Endothelial cell of umbilical vein (primary cell): ENCODE measurements around the gene TNFRSF12A. TPM values are rescaled to one million over a fixed set of nuclear protein-coding genes. Genes with fewer than 3 reads are reported as not detected.
A peak's percentile ranks its signal among the peaks of the same experiment; 100 is the strongest.

Experiments used
- BruUV-seq: library from RNA; stranded (reverse); fragments of 400-500 nt; replicated peaks from 2 replicates; lab custom pipeline; 2021; lab: Mats Ljungman, UMichigan
- CTCF ChIA-PET: fragments of 300-600, 350-600 bp; sonication (Branson Sonifier 250); formaldehyde crosslinking; loops from one replicate; lab custom pipeline; 2021; ENCODE audit warnings: antibody characterized with exemption, inconsistent platforms; lab: Charles Lee
- POLR2A ChIA-PET: fragments of 300-600, 350-600 bp; sonication (Branson Sonifier 250); formaldehyde crosslinking; loops from one replicate; lab custom pipeline; 2021; ENCODE audit warnings: antibody characterized with exemption, inconsistent platforms; lab: Charles Lee
- DNase-seq: peaks from one replicate; pipeline ENCODE4 v3.0.0-alpha.2; 2011; ENCODE audit warnings: low read depth, low spot score
- FAIRE-seq: peaks from 2 replicates; lab custom pipeline; 2011; peaks lifted over from hg19 to GRCh38; lab: Jason Lieb, UNC
- H2AFZ ChIP-seq: 2 replicates; pipeline ENCODE4 v1.6.0; 2012; ENCODE audit warnings: low read depth, low read length, control low read depth, inconsistent platforms
- H3K27ac ChIP-seq: 2 replicates; pipeline ENCODE4 v1.5.1; 2011; ENCODE audit warnings: low read depth, mild to moderate bottlenecking, control low read depth, low read length, moderate library complexity; ENCODE audit not compliant: insufficient read depth
- H3K27me3 ChIP-seq, 2 experiments: 2 replicates each; pipeline versions ENCODE4 v1.6.0 to v1.6.1; 2011; ENCODE audit warnings: low read length in 2 of 2, mixed read lengths in 1 of 2; ENCODE audit not compliant: control insufficient read depth in 2 of 2, insufficient read depth in 2 of 2
- H3K36me3 ChIP-seq, 2 experiments: 2 replicates in 1 of 2; 3 replicates in 1 of 2; pipeline ENCODE4 v1.5.1; 2011; ENCODE audit warnings: low read length in 2 of 2, mild to moderate bottlenecking in 1 of 2, moderate library complexity in 1 of 2; ENCODE audit not compliant: control insufficient read depth in 2 of 2, insufficient read depth in 2 of 2; ENCODE audit errors: extremely low read depth in 1 of 2
- H3K4me1 ChIP-seq: 3 replicates; pipeline ENCODE4 v1.5.1; 2011; ENCODE audit warnings: mild to moderate bottlenecking, low read length; ENCODE audit not compliant: control insufficient read depth, insufficient read depth; ENCODE audit errors: extremely low read depth
- H3K4me2 ChIP-seq: 2 replicates; pipeline ENCODE4 v1.6.1; 2011; ENCODE audit warnings: low read length, control low read depth, mixed read lengths; ENCODE audit not compliant: insufficient read depth
- H3K4me3 ChIP-seq, 3 experiments: fragments of 200-600 bp in 1 of 3; sonication (generic), shearing (Covaris generic) in 1 of 3; replicated peaks in 1 of 3; 2 replicates each; pipeline ENCODE4 v1.5.1; 2011 to 2016; ENCODE audit warnings: control low read depth in 3 of 3, low read length in 3 of 3, mild to moderate bottlenecking in 2 of 3, inconsistent platforms in 1 of 3, low read depth in 1 of 3, moderate library complexity in 1 of 3; ENCODE audit not compliant: insufficient read depth in 1 of 3
- H3K79me2 ChIP-seq: 2 replicates; pipeline ENCODE4 v1.6.0; 2012; ENCODE audit warnings: low read length, inconsistent platforms; ENCODE audit not compliant: control insufficient read depth, insufficient read depth
- H3K9ac ChIP-seq: replicated peaks from 2 replicates; pipeline ENCODE3; 2011; ENCODE audit warnings: low read length, control low read depth; ENCODE audit not compliant: insufficient read depth; ENCODE audit errors: extremely low read depth
- H3K9me1 ChIP-seq: replicated peaks from 3 replicates; pipeline ENCODE4 v1.6.0; 2011; ENCODE audit warnings: mild to moderate bottlenecking, low read length; ENCODE audit not compliant: control insufficient read depth, insufficient read depth; ENCODE audit errors: extremely low read depth
- H3K9me3 ChIP-seq: replicated peaks from 2 replicates; pipeline ENCODE4 v1.5.1; 2012; ENCODE audit warnings: low read length, inconsistent platforms; ENCODE audit not compliant: control insufficient read depth, insufficient read depth
- H4K20me1 ChIP-seq: replicated peaks from 2 replicates; pipeline ENCODE3; 2011; ENCODE audit warnings: mild to moderate bottlenecking, low read length; ENCODE audit not compliant: control insufficient read depth, insufficient read depth; ENCODE audit errors: extremely low read depth
- FOS ChIP-seq: IDR thresholded peaks from 2 replicates; pipeline ENCODE4 v1.6.1; 2011; ENCODE audit warnings: mild to moderate bottlenecking, low read length, moderate library complexity, borderline replicate concordance; ENCODE audit not compliant: insufficient read depth
- GATA2 ChIP-seq: IDR thresholded peaks from 2 replicates; pipeline ENCODE4 v1.7.0; 2011; ENCODE audit warnings: low read depth, mild to moderate bottlenecking, moderate library complexity, mixed read lengths, low read length; ENCODE audit not compliant: insufficient read length, insufficient read depth
- JUN ChIP-seq: IDR thresholded peaks from 2 replicates; pipeline ENCODE4 v1.6.1; 2011; ENCODE audit warnings: borderline replicate concordance, low read depth; ENCODE audit not compliant: insufficient read length, insufficient read depth
- MYC ChIP-seq: IDR thresholded peaks from one replicate; pipeline ENCODE4 v1.6.1; 2011; ENCODE audit warnings: mild to moderate bottlenecking, low read depth, low read length
- POLR2AphosphoS5 ChIP-seq: IDR thresholded peaks from 2 replicates; pipeline ENCODE4 v1.6.1; 2012; ENCODE audit warnings: low read depth, mild to moderate bottlenecking, control low read depth, low read length, moderate library complexity; ENCODE audit not compliant: insufficient read depth
- dilution Hi-C: fragments of 300-500 bp; cut with MboI; formaldehyde crosslinking; loops from one replicate; pipeline ENCODE4 v1.15.0; 2019; ENCODE audit warnings: low sequenced_read_pairs; ENCODE audit not compliant: extremely low pct_ligation_motif_present
- intact Hi-C: fragments of 100-400 bp; cut with micrococcal nuclease; formaldehyde crosslinking; loops from one replicate; pipeline ENCODE4 v1.10.0; 2022
- polyA plus RNA-seq, 4 experiments: library from polyadenylated mRNA; depleted of rRNA in 3 of 4; stranded (reverse) in 3 of 4; unstranded in 1 of 4; fragments of >200 nt; gene quantifications; 2 replicates each; pipeline versions ENCODE4 v1.2.1 to v1.2.3, GENCODE V29; 2011 to 2012; ENCODE audit warnings: missing spikeins in 1 of 4
- total RNA-seq: library from RNA; stranded (reverse); gene quantifications from 2 replicates; pipeline ENCODE4 v1.2.3, GENCODE V29; 2021
- TF ChIP-seq, protein P1 (sequence below), 2 donors: IDR thresholded peaks; 1 replicate in 1 of 2; 2 replicates in 1 of 2; pipeline ENCODE4 v1.5.1; 2011; ENCODE audit warnings: low read length in 2 of 2, mild to moderate bottlenecking in 2 of 2, moderate library complexity in 2 of 2, control low read depth in 1 of 2, inconsistent platforms in 1 of 2, low read depth in 1 of 2; ENCODE audit not compliant: insufficient read depth in 1 of 2; ENCODE audit errors: extremely low read depth in 1 of 2

Gene TNFRSF12A
- total and polyA plus RNA-seq, 2 donors (not counting 3 experiments of a cell fraction or from before 2014, with no cell fraction given): 162 to 187 TPM

DNA sequence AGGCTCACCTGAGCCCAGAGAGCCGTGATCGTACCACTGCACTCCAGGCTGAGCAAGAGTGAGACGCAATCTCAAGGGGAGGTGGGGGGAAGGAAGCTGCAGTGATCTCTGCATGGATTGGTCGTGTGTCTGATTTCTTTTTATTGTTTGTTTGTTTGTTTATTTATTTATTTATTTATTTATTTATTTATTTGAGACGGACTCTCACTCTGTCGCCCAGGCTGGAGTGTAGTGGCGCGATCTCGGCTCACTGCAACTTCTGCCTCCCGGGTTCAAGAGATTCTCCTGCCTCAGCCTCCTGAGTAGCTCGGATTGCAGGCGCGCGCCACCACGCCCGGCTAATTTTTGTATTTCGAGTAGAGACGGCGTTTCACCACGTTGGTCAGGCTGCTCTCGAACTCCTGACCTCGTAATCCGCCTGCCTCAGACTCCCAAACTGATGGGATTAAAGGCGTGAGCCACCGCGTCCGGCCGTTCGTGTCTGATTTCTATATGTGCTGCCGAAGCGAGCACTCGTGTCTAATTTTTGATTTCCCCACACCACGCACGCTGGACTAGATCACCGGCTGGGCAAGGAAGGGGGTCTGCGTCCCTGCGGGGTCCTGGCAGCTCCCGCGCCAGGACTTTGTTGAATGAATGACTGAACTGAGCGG lies 448 bp upstream of the TNFRSF12A start:
- intact Hi-C loops: loop anchor here (1.0 to 2.0 kb wide), 3 partner anchors 15 to 115 kb away; partner anchors contain the start of gene PAQR4
- no peak for DNase-seq
- peaks cover 2% of the 10 kb centered on the region for H3K79me2 ChIP-seq
- no peak overlapping the region for H3K9ac ChIP-seq
- no peak for TF ChIP-seq FOS
- no peak for TF ChIP-seq POLR2AphosphoS5
- no peak for TF ChIP-seq MYC
- no peak for TF ChIP-seq GATA2
- TF ChIP-seq JUN: no peak
- TF ChIP-seq, protein P1, sequence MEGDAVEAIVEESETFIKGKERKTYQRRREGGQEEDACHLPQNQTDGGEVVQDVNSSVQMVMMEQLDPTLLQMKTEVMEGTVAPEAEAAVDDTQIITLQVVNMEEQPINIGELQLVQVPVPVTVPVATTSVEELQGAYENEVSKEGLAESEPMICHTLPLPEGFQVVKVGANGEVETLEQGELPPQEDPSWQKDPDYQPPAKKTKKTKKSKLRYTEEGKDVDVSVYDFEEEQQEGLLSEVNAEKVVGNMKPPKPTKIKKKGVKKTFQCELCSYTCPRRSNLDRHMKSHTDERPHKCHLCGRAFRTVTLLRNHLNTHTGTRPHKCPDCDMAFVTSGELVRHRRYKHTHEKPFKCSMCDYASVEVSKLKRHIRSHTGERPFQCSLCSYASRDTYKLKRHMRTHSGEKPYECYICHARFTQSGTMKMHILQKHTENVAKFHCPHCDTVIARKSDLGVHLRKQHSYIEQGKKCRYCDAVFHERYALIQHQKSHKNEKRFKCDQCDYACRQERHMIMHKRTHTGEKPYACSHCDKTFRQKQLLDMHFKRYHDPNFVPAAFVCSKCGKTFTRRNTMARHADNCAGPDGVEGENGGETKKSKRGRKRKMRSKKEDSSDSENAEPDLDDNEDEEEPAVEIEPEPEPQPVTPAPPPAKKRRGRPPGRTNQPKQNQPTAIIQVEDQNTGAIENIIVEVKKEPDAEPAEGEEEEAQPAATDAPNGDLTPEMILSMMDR (IDR thresholded peaks at IDR 0.05; ENCODE audit: extremely low read depth in 1 of 2, insufficient read depth in 1 of 2, low read depth in 1 of 2, low read length in 2 of 2): no peak
- no peaks in the 10 kb centered on the region for H3K9me1 ChIP-seq
- peak; percentile 75 for FAIRE-seq
- peak overlapping the region; percentile 18 for H2AFZ ChIP-seq
- ChIA-PET CTCF (interaction anchor here (1.1 to 6.1 kb wide), 7 partner anchors 8 to 39 kb away, joined by 3 to 52 read pairs (median 9); no protein-coding TSS in a partner anchor), POLR2A (interaction anchor here (0.5 to 2.2 kb wide), 7 partner anchors 7 to 1563 kb away, joined by 3 to 16 read pairs (median 6); partner anchors contain the start of gene ZNF213)
- H4K20me1 ChIP-seq: no peaks in the 10 kb centered on the region
- no peaks in the 10 kb centered on the region for H3K9me3 ChIP-seq
- no TSS peak for BruUV-seq
- dilution Hi-C loops: no loop called here
- no peak overlapping the region for H3K27ac ChIP-seq
- H3K4me1 ChIP-seq: peaks cover 18% of the 10 kb centered on the region
- H3K27me3 ChIP-seq: peaks cover 0 to 2% of the 10 kb centered on the region in 2 experiments
- no peaks in the 10 kb centered on the region for H3K36me3 ChIP-seq
- no peak overlapping the region for H3K4me2 ChIP-seq
- peak overlapping the region in 1 of 3 experiments; percentile 16 for H3K4me3 ChIP-seq
